Right ventricle myocardium inferior (tissue), 1 donor: ENCODE results near the gene EPB41L2. TPM values are rescaled to one million over a fixed set of nuclear protein-coding genes. Genes with fewer than 3 reads are reported as not detected.
A peak's percentile ranks its signal among the peaks of the same experiment; 100 is the strongest.

Experiments
- ATAC-seq: fragments of 200-7000 bp; cut with Tn5 transposase; one replicate; pipeline ENCODE4 v1.9.1; 2020; ENCODE audit warnings: mild to moderate bottlenecking, moderate library complexity
- DNase-seq: peaks from one replicate; pipeline ENCODE4 v3.0.0; 2021; ENCODE audit errors: missing footprints
- intact Hi-C: fragments of 100-400 bp; cut with DNase I; formaldehyde crosslinking; loops from one replicate; pipeline ENCODE4 v1.11.0; 2022
- total RNA-seq: library from RNA; stranded (reverse); fragmentation: NEBNext Ultra II Directional; extraction: Animal tissue kit (Norgen Biotek cat#: 25700); gene quantifications from one replicate; pipeline ENCODE4 v1.2.1, GENCODE V29; 2021
- donor health status: DM: no; HTN: yes; CAD: no; lungs with severe emphysema.

Gene EPB41L2
- total RNA-seq, 1 donor from 2014 or later, result 97.2 TPM

- intact Hi-C loops, result loop anchor here (5.0 kb wide), 1 partner anchor 548 kb away; no protein-coding TSS in a partner anchor
Measured at GRCh38 chr6:130870179-130870880, 192.7 kb downstream of the EPB41L2 start.

GRCh38 chr6:130869681-130870080 is 193.4 kb downstream of the EPB41L2 start:
- intact Hi-C loops, result loop anchor here (5.0 kb wide), 1 partner anchor 547 kb away; no protein-coding TSS in a partner anchor
- DNase-seq (peak; percentile 53), ATAC-seq (no peak)

More at GRCh38 chr6:130870179-130870880, 192.7 kb downstream of the EPB41L2 start:
- DNase-seq (no peak), ATAC-seq (no peak)

GRCh38 chr6:130865793-130866192 is 197.3 kb downstream of the EPB41L2 start:
- ATAC-seq (no peak), DNase-seq (no peak)
- intact Hi-C loops, result no loop called here

- ATAC-seq (no peak), DNase-seq (no peak)
- intact Hi-C loops, result no loop called here
Measured at GRCh38 chr6:130864344-130864743, 198.7 kb downstream of the EPB41L2 start.

GRCh38 chr6:130863415-130864230 is 199.4 kb downstream of the EPB41L2 start:
- ATAC-seq (no peak), DNase-seq (no peak)
- intact Hi-C loops, result no loop called here

GRCh38 chr6:130862370-130862769 is 200.7 kb downstream of the EPB41L2 start:
- DNase-seq, result no peak
- ATAC-seq, result no peak
- intact Hi-C loops, result no loop called here

GRCh38 chr6:130859161-130859867 is 203.7 kb downstream of the EPB41L2 start:
- no peak for ATAC-seq
- DNase-seq, result no peak
- intact Hi-C loops, result no loop called here

- no peak for ATAC-seq
- intact Hi-C loops, result no loop called here
- DNase-seq, result no peak
Measured at GRCh38 chr6:130858498-130859160, 204.4 kb downstream of the EPB41L2 start.

- ATAC-seq (no peak), DNase-seq (no peak)
- intact Hi-C loops, result no loop called here
Measured at GRCh38 chr6:130858054-130858453, 205.0 kb downstream of the EPB41L2 start.

GRCh38 chr6:130853555-130854183 is 209.4 kb downstream of the EPB41L2 start:
- no peak for ATAC-seq
- intact Hi-C loops, result no loop called here

GRCh38 chr6:130852844-130853554 is 210.0 kb downstream of the EPB41L2 start:
- intact Hi-C loops, result no loop called here
- no peak for DNase-seq
- ATAC-seq, result no peak

More at GRCh38 chr6:130853555-130854183, 209.4 kb downstream of the EPB41L2 start:
- DNase-seq, result no peak

GRCh38 chr6:130851026-130851425 is 212.0 kb downstream of the EPB41L2 start:
- DNase-seq (no peak), ATAC-seq (no peak)
- intact Hi-C loops, result no loop called here

- DNase-seq (no peak), ATAC-seq (no peak)
- intact Hi-C loops, result no loop called here
Measured at GRCh38 chr6:130849594-130849993, 213.5 kb downstream of the EPB41L2 start.

GRCh38 chr6:130848945-130849344 is 214.1 kb downstream of the EPB41L2 start:
- ATAC-seq (no peak), DNase-seq (no peak)
- intact Hi-C loops, result no loop called here

GRCh38 chr6:130847001-130847910 is 215.8 kb downstream of the EPB41L2 start:
- ATAC-seq (peak; percentile 39), DNase-seq (no peak)
- intact Hi-C loops, result no loop called here

- DNase-seq, result no peak
- intact Hi-C loops, result no loop called here
- ATAC-seq, result peak; percentile 20
Measured at GRCh38 chr6:130846501-130846900, 216.5 kb downstream of the EPB41L2 start.
